Upper lobe of left lung (tissue), 4 donors: ENCODE measurements around the gene BBS9.
"Not testable (repeated sequence)": the region's sequence is repeated elsewhere in the genome, so short reads cannot be mapped to it uniquely, and the experiment has no call there.

Source experiments
- CTCF ChIP-seq, 6 experiments: fragments of 450-650 bp in 4 of 6; fragments of 200-600 bp in 2 of 6; sonication (generic) in 2 of 6; IDR thresholded peaks; one replicate each; pipeline ENCODE4 v1.5.1; 2016 to 2019; ENCODE audit warnings: antibody characterized with exemption in 6 of 6
- EP300 ChIP-seq, 4 donors: sonication (generic); formaldehyde crosslinking; IDR thresholded peaks; one replicate each; pipeline ENCODE4 v1.5.1; 2017; ENCODE audit warnings: antibody characterized with exemption in 4 of 4, control low read depth in 2 of 4
- POLR2A ChIP-seq, 4 donors: fragments of 450-650 bp; IDR thresholded peaks; one replicate each; pipeline ENCODE4 v1.5.1; 2016 to 2017; ENCODE audit warnings: antibody characterized with exemption in 4 of 4, mild to moderate bottlenecking in 2 of 4

- TF ChIP-seq EP300, CTCF, POLR2A (IDR thresholded peaks at IDR 0.05): not testable (repeated sequence)
Measured at GRCh38 chr7:33094745-33095275, 34.6 kb upstream of the BBS9 start.
